HG02981 (cell line): ENCODE data around the gene SLC18B1.
"Not testable (repeated sequence)": the region's sequence is repeated elsewhere in the genome, so short reads cannot be mapped to it uniquely, and the experiment has no call there.

Experiments
- ATAC-seq: cut with Tn5 transposase; IDR thresholded peaks from one replicate; pipeline ENCODE4 v1.9.1; 2021; ENCODE audit warnings: mild to moderate bottlenecking, moderate library complexity; ENCODE audit not compliant: unreplicated experiment

The SLC18B1 gene

DNA sequence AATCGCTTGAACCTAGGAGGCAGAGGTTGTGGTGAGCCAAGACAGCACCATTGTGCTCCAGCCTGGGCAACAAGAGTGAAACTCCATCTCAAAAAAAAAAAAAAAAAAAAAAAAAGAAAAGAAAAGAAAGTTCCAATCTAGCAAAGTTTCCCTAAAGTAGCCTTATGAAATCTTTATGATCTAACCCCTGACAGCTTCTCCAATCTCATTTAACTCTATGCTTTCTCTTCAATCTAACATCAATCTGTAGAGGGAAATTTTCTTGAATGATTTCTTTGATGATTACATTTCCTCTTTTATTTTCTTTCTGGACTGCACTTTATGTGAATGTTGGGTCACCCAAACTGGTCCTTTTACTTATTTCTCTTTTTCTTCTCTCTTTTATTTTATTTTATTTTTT is 2.2 kb upstream of the SLC18B1 start:
- no peak for ATAC-seq

DNA sequence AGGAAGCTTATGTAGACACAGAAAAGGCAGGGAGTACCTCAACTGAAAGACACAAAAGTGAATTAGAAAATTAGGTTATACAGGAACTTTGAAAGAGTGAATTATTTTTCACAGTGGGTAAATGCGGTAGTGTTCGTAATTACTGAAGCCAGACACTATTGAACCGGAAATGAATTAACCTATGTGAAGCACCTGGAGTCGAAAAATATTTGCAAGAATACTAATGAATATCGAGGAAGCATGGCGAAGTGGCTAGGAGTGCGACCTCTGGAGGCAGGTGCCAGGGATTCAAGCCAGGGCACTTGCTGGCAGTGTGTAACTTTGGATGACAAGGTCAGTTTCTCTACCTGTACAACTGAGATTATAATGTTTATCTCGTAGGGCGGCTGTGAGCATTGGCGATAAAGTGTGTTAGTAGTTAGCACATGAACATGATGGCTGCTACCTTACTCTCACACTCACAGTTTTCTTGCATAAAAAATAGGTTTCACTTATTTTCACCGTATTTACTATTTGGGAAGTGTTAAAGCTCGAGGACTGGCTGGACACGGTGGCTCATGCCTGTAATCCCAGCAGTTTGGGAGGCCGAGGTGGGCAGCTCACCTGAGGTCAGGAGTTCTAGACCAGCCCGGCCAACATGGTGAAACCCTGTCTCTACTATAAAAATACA is 567 bp upstream of the SLC18B1 start:
- ATAC-seq: peak; percentile 90

DNA sequence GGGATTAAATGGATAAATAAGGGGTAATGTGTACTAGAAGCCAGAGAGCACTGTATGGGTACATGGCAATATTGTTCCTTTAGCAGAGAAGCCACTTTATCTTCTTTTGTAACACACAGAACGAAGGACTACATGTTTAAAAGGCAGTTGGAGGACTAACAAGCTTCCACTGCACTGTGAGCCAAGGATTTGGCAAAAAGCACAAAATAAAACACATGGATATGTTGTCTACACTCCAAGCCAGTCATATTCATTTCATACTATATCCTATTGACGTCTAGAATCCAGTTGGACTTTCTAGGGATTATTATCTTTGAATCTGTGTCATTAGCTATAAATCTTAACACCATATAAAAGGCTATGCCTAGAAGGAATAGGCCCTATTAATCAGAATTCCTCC is 3.0 kb downstream of the SLC18B1 start:
- no peak for ATAC-seq

GRCh38 chr6:132792510-132792909 is 5.9 kb downstream of the SLC18B1 start:
- ATAC-seq: no peak

DNA sequence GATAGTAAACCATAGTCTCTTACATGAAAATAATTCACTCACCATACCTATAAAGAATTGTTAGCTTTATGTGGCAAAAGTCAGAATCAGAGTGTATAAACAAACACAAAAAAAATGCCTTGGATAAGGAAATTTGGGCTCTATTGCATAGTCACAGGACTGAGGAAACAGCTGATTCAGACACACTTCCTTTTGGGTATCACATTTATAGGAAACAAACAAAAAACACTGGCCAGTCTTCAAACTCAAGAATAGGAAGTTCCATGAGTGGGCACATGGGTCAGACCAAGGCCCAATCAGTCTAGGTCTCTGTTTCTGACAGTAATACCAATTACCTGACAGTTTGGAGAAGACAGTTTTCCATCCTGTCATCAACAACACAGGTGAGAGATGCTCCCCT is 8.0 kb downstream of the SLC18B1 start:
- ATAC-seq: no peak

DNA sequence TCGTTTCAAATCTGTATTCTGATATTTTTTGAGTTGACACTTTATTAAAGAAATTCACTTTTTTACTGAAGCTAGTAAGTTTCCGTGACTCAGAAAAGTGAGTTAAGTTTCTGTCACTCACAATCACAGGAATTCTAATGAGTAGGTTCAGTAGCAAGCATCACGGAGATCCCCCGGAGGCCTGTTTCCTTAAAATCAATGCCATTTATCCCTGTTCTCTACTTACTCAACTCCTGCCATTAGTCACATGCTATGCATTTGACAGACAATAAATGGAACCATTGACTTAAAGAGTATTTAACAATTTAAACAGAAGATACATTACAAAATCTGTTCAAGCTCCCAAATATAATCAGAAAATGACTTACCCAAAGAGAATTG is 9.1 kb downstream of the SLC18B1 start:
- ATAC-seq: no peak

- no peak for ATAC-seq
Measured at GRCh38 chr6:132788658-132789395, 9.6 kb downstream of the SLC18B1 start.

DNA sequence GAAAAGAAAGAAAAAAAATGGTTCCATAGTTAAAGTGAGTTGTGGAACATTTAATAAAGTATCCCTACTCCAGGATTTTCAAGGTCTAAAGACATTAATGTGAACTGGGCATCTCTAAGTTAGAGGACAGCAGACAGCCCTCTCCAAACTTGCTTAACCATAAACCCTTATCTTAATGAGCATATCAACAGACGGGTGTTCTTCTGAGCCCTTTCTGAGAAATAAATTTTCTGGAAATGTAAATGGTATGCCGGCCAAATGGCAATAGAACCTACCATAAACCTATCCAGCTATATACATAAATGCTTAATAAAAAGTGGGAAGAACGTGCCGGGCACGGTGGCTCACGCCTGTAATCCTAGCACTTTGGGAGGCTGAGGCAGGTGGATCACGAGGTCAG is 12.5 kb downstream of the SLC18B1 start:
- no peak for ATAC-seq

DNA sequence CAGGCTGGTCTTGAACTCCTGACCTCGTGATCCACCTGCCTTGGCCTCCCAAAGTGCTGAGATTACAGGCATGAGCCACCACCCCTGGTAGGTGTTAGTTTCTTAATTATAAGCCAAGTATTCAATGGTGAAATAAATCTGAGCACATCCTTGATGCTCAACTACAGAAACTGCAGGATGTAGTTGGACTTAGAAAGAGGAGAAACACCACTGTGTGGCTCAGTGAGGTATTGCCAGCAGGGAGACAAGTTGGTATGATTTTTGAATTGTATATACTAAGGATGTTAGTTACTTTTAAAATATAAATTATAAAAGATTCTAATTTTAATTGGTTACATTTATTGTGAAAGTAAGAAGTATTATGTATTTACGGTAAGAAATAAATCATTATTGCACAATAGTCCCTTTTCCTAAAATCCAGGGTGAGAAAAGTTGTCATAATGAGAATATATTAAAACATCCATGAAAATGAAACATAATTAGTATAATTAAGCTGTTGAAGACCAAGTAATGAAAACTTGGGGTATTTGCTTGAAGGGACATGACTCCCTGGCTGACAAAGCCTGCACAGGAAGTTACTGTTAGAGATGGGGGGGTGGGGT is 17.6 kb downstream of the SLC18B1 start:
- peak; percentile 91 for ATAC-seq

DNA sequence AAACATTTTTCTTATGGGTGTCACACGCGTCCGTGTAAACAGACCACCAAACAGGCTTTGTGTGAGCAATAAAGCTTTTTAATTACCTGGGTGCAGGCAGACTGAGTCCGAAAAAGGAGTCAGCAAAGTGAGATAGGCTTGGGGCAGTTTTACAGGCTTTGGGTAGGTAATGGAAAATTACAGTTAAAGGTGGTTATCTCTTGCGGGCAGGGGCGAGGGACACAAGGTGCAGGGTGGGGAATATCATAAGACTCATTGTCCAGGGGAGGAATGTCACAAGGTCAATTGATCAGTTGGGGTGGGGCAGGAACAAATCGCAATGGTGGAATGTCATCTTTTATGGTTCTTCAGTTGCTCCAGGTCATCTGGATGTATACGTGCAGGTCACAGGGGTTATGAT is 20.6 kb downstream of the SLC18B1 start:
- ATAC-seq: not testable (repeated sequence)

- peak; percentile 79 for ATAC-seq
Measured at GRCh38 chr6:132768051-132768517, 30.4 kb downstream of the SLC18B1 start.

DNA sequence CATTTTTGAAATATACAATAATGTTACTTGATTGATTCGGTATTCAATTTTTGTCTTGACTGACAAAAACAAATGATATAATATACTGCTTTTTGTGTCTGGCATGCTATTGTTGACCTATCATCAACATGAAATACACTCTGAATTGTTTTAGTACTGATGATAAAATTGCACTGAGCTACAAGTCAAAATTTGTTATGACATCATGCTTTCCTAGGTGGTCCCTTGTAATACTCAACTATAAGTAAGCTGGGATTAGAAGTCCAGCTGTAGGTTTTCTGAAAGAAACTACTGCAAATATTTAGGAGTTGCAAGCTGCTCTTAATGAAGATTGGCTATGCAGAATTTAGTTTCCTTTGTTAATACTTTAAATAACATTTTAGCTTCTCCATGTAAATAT is 32.9 kb downstream of the SLC18B1 start:
- no peak for ATAC-seq

DNA sequence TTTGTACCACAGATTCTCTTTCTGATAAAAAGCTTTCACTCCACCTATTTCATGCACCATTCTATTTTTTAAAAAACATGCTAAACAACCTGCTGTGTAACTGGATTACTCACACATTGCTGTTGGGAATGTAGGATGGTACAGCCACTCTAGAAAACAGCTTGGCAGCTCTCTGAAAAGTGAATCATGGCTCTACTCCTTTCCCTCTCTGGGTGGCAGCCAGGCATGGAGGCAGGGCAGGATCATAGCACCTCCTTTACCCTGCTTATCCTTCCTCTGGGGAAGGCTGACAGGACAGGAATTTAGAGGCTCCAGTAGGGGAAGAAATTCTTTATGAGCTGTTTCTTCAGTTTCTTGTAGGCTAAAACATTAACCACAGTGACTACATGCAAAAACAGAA is 34.1 kb downstream of the SLC18B1 start:
- no peak for ATAC-seq

- peak; percentile 93 for ATAC-seq
Measured at GRCh38 chr6:132763269-132763668, 35.2 kb downstream of the SLC18B1 start.

GRCh38 chr6:132760256-132760655 is 38.2 kb downstream of the SLC18B1 start:
- no peak for ATAC-seq

GRCh38 chr6:132758689-132759088 is 39.7 kb downstream of the SLC18B1 start:
- no peak for ATAC-seq

GRCh38 chr6:132752255-132752654 is 46.2 kb downstream of the SLC18B1 start:
- ATAC-seq: no peak

DNA sequence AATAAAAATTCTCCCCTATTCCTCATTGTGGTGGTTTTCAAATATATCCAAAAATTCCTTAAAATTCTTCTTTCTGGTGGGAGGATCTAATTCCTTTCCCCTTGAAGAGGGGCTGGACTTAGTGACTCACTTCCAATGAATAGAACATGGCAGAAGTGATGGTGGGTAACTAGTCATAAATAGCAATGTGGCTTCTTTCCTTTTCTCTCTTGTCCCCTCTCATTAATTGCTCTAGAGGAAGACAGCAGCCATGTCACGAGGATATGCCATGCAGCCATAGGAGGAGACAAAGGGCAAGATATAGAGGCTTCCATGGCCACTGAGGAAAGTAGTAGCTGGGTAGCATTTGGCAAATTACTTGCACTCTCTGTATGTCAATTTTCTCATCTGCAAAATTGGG is 46.6 kb downstream of the SLC18B1 start:
- no peak for ATAC-seq

DNA sequence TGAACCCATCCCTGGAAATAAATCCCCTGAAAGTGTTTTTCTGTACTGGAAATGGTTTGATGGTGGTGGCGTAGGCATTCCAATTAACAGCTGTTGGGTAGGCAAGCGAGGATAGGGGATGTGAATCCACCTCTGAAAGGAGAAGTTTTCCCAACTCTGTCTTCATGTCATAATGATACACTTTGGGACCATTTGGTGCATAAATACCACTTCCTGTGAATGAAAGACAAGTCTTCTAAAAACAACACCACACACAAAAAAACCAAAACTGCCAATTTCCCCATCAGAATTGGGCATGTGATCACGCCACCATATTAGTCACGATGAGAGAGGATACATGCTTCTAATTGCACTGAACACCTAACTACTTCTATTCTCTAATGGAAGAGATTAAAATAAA is 47.1 kb downstream of the SLC18B1 start:
- peak; percentile 49 for ATAC-seq

GRCh38 chr6:132750455-132751248 is 47.8 kb downstream of the SLC18B1 start:
- peak; percentile 83 for ATAC-seq

DNA sequence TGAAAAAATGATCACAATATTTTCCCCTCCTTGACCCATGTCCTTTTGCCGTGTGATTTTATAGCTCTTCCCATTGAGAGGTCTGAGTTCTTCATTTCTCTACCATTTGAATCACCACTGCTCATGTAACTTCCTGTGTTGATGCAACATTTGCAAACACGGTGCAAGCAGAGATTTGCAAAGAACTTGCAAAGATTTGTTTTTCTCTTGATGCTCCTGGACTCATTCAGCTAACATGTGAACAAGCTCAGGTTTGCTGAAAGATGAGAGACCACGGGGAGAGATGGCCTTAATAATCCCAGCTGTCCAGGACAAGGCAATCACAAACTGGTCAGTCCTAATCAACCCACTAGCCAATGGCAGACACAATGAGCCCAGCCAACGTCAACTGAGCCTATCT is 49.3 kb downstream of the SLC18B1 start:
- ATAC-seq: no peak
